Endothelial cell of umbilical vein (primary cell): ENCODE results near the gene MAP4K2. TPM values are rescaled to one million over a fixed set of nuclear protein-coding genes. Genes with fewer than 3 reads are reported as not detected.

Experiments used
- BruUV-seq: library from RNA; stranded (reverse); fragments of 400-500 nt; replicated peaks from 2 replicates; lab custom pipeline; 2021; lab: Mats Ljungman, UMichigan
- CTCF ChIA-PET: fragments of 300-600, 350-600 bp; sonication (Branson Sonifier 250); formaldehyde crosslinking; loops from one replicate; lab custom pipeline; 2021; ENCODE audit warnings: antibody characterized with exemption, inconsistent platforms; lab: Charles Lee
- POLR2A ChIA-PET: fragments of 300-600, 350-600 bp; sonication (Branson Sonifier 250); formaldehyde crosslinking; loops from one replicate; lab custom pipeline; 2021; ENCODE audit warnings: antibody characterized with exemption, inconsistent platforms; lab: Charles Lee
- DNase-seq: peaks from one replicate; pipeline ENCODE4 v3.0.0-alpha.2; 2011; ENCODE audit warnings: low read depth, low spot score
- FAIRE-seq: peaks from 2 replicates; lab custom pipeline; 2011; peaks lifted over from hg19 to GRCh38; lab: Jason Lieb, UNC
- H2AFZ ChIP-seq: 2 replicates; pipeline ENCODE4 v1.6.0; 2012; ENCODE audit warnings: low read depth, low read length, control low read depth, inconsistent platforms
- H3K27ac ChIP-seq: 2 replicates; pipeline ENCODE4 v1.5.1; 2011; ENCODE audit warnings: low read depth, mild to moderate bottlenecking, control low read depth, low read length, moderate library complexity; ENCODE audit not compliant: insufficient read depth
- H3K27me3 ChIP-seq, 2 experiments: 2 replicates each; pipeline versions ENCODE4 v1.6.0 to v1.6.1; 2011; ENCODE audit warnings: low read length in 2 of 2, mixed read lengths in 1 of 2; ENCODE audit not compliant: control insufficient read depth in 2 of 2, insufficient read depth in 2 of 2
- H3K36me3 ChIP-seq, 2 experiments: 2 replicates in 1 of 2; 3 replicates in 1 of 2; pipeline ENCODE4 v1.5.1; 2011; ENCODE audit warnings: low read length in 2 of 2, mild to moderate bottlenecking in 1 of 2, moderate library complexity in 1 of 2; ENCODE audit not compliant: control insufficient read depth in 2 of 2, insufficient read depth in 2 of 2; ENCODE audit errors: extremely low read depth in 1 of 2
- H3K4me1 ChIP-seq: 3 replicates; pipeline ENCODE4 v1.5.1; 2011; ENCODE audit warnings: mild to moderate bottlenecking, low read length; ENCODE audit not compliant: control insufficient read depth, insufficient read depth; ENCODE audit errors: extremely low read depth
- H3K4me2 ChIP-seq: 2 replicates; pipeline ENCODE4 v1.6.1; 2011; ENCODE audit warnings: low read length, control low read depth, mixed read lengths; ENCODE audit not compliant: insufficient read depth
- H3K4me3 ChIP-seq, 3 experiments: fragments of 200-600 bp in 1 of 3; sonication (generic), shearing (Covaris generic) in 1 of 3; replicated peaks in 1 of 3; 2 replicates each; pipeline ENCODE4 v1.5.1; 2011 to 2016; ENCODE audit warnings: control low read depth in 3 of 3, low read length in 3 of 3, mild to moderate bottlenecking in 2 of 3, inconsistent platforms in 1 of 3, low read depth in 1 of 3, moderate library complexity in 1 of 3; ENCODE audit not compliant: insufficient read depth in 1 of 3
- H3K79me2 ChIP-seq: 2 replicates; pipeline ENCODE4 v1.6.0; 2012; ENCODE audit warnings: low read length, inconsistent platforms; ENCODE audit not compliant: control insufficient read depth, insufficient read depth
- H3K9ac ChIP-seq: replicated peaks from 2 replicates; pipeline ENCODE3; 2011; ENCODE audit warnings: low read length, control low read depth; ENCODE audit not compliant: insufficient read depth; ENCODE audit errors: extremely low read depth
- H3K9me1 ChIP-seq: replicated peaks from 3 replicates; pipeline ENCODE4 v1.6.0; 2011; ENCODE audit warnings: mild to moderate bottlenecking, low read length; ENCODE audit not compliant: control insufficient read depth, insufficient read depth; ENCODE audit errors: extremely low read depth
- H3K9me3 ChIP-seq: replicated peaks from 2 replicates; pipeline ENCODE4 v1.5.1; 2012; ENCODE audit warnings: low read length, inconsistent platforms; ENCODE audit not compliant: control insufficient read depth, insufficient read depth
- H4K20me1 ChIP-seq: replicated peaks from 2 replicates; pipeline ENCODE3; 2011; ENCODE audit warnings: mild to moderate bottlenecking, low read length; ENCODE audit not compliant: control insufficient read depth, insufficient read depth; ENCODE audit errors: extremely low read depth
- CTCF ChIP-seq, 2 donors: IDR thresholded peaks; 1 replicate in 1 of 2; 2 replicates in 1 of 2; pipeline ENCODE4 v1.5.1; 2011; ENCODE audit warnings: low read length in 2 of 2, mild to moderate bottlenecking in 2 of 2, moderate library complexity in 2 of 2, control low read depth in 1 of 2, inconsistent platforms in 1 of 2, low read depth in 1 of 2; ENCODE audit not compliant: insufficient read depth in 1 of 2; ENCODE audit errors: extremely low read depth in 1 of 2
- EZH2 ChIP-seq: IDR thresholded peaks from 2 replicates; pipeline ENCODE4 v1.6.1; 2012; ENCODE audit warnings: borderline replicate concordance, low read depth, mild to moderate bottlenecking, moderate library complexity, low read length, inconsistent platforms; ENCODE audit not compliant: severe bottlenecking
- FOS ChIP-seq: IDR thresholded peaks from 2 replicates; pipeline ENCODE4 v1.6.1; 2011; ENCODE audit warnings: mild to moderate bottlenecking, low read length, moderate library complexity, borderline replicate concordance; ENCODE audit not compliant: insufficient read depth
- GATA2 ChIP-seq: IDR thresholded peaks from 2 replicates; pipeline ENCODE4 v1.7.0; 2011; ENCODE audit warnings: low read depth, mild to moderate bottlenecking, moderate library complexity, mixed read lengths, low read length; ENCODE audit not compliant: insufficient read length, insufficient read depth
- MAX ChIP-seq: IDR thresholded peaks from 2 replicates; pipeline ENCODE4 v1.6.1; 2011; ENCODE audit not compliant: insufficient read depth, insufficient read length
- MYC ChIP-seq: IDR thresholded peaks from one replicate; pipeline ENCODE4 v1.6.1; 2011; ENCODE audit warnings: mild to moderate bottlenecking, low read depth, low read length
- dilution Hi-C: fragments of 300-500 bp; cut with MboI; formaldehyde crosslinking; loops from one replicate; pipeline ENCODE4 v1.15.0; 2019; ENCODE audit warnings: low sequenced_read_pairs; ENCODE audit not compliant: extremely low pct_ligation_motif_present
- intact Hi-C: fragments of 100-400 bp; cut with micrococcal nuclease; formaldehyde crosslinking; loops from one replicate; pipeline ENCODE4 v1.10.0; 2022
- polyA plus RNA-seq, 4 experiments: library from polyadenylated mRNA; depleted of rRNA in 3 of 4; stranded (reverse) in 3 of 4; unstranded in 1 of 4; fragments of >200 nt; gene quantifications; 2 replicates each; pipeline versions ENCODE4 v1.2.1 to v1.2.3, GENCODE V29; 2011 to 2012; ENCODE audit warnings: missing spikeins in 1 of 4
- total RNA-seq: library from RNA; stranded (reverse); gene quantifications from 2 replicates; pipeline ENCODE4 v1.2.3, GENCODE V29; 2021

MAP4K2 gene
- total and polyA plus RNA-seq, 2 donors (not counting 3 experiments of a cell fraction or from before 2014, with no cell fraction given): 43.3 to 44.0 TPM

GRCh38 chr11:64791781-64792291, 11.2 kb downstream of the MAP4K2 start:
- Histone ChIP-seq H4K20me1 (no peaks in the 10 kb centered on the region), H3K9ac (no peak overlapping the region), H3K4me1 (no peaks in the 10 kb centered on the region), H3K9me1 (no peaks in the 10 kb centered on the region), H3K9me3 (no peaks in the 10 kb centered on the region), H2AFZ (no peak overlapping the region), H3K27ac (no peak overlapping the region), H3K36me3 (peaks cover 3 to 23% of the 10 kb centered on the region in 2 experiments), H3K27me3 (no peaks in the 10 kb centered on the region), H3K4me3 (no peak overlapping the region), H3K4me2 (no peak overlapping the region), H3K79me2 (no peaks in the 10 kb centered on the region)
- dilution Hi-C loops: no loop called here
- no peak for TF ChIP-seq CTCF (IDR thresholded peaks at IDR 0.05; ENCODE audit: extremely low read depth in 1 of 2, insufficient read depth in 1 of 2, low read depth in 1 of 2, low read length in 2 of 2)
- TF ChIP-seq FOS: no peak
- no peak for TF ChIP-seq EZH2
- TF ChIP-seq MYC: no peak
- no peak for TF ChIP-seq MAX
- no peak for TF ChIP-seq GATA2
- DNase-seq (no peak), FAIRE-seq (no peak)
- intact Hi-C loops: no loop called here
- CTCF ChIA-PET: interaction anchor here (1.4 to 1.7 kb wide), 2 partner anchors 11 to 13 kb away, joined by 3 read pairs; partner anchors contain the start of genes MAP4K2 and SF1
- POLR2A ChIA-PET: no interaction called here
- BruUV-seq: no TSS peak
